Astrocyte of the spinal cord (primary cell): ENCODE data around the gene SPATA32.
"Not testable (repeated sequence)": the region's sequence is repeated elsewhere in the genome, so short reads cannot be mapped to it uniquely, and the experiment has no call there.

Experiments
- DNase-seq: peaks from one replicate; pipeline ENCODE4 v3.0.0; 2011; ENCODE audit warnings: low read depth, low spot score
- H3K4me3 ChIP-seq: 2 replicates; pipeline ENCODE4 v1.5.1; 2011; ENCODE audit warnings: low read depth, mild to moderate bottlenecking, low read length, moderate library complexity
- in situ Hi-C: cut with HindIII; loops from 2 replicates; pipeline ENCODE4 v1.10.0; 2017; ENCODE audit warnings: low sequenced_read_pairs
- TF ChIP-seq, protein P1 (sequence below): IDR thresholded peaks from 2 replicates; pipeline ENCODE4 v1.5.1; 2012; ENCODE audit warnings: low read depth, mild to moderate bottlenecking, low read length, inconsistent platforms

SPATA32 gene

DNA sequence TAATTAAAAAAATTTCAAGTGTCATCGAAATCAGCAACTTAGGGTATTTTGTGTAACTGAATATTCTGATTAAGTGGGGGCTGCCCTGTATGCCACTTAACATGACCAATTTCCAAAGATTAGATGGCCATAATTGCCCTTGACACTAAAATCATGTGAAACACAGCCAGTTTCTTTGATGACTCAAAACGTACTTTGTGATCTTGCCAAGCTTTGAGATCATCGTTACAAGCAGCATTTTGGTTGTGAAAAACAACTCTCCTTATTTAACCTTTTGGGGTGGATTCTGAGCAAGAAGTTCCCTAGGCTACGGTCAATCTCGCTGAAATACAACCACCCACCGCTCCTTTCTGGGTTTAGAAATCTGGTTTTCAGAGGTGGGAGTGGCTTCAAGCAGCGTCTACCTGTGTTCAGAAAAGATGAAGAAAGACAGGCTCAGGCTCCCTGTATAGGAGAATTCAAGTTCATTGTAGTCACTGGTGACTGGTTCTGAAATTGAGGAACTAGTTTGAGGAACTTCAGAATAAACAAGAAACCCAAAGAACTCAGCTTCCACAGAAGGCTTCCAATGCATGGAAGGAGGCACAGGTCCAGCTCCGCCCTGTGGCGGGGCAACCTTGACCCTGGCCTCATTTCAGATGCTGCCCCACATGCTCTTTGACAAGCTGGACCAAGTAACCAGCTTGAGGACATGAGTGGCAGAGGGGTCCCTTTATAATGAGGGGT, 45.6 kb upstream of the SPATA32 start:
- H3K4me3 ChIP-seq: no peak overlapping the region
- in situ Hi-C loops: no loop called here
- peak; percentile 91 for DNase-seq
- TF ChIP-seq, protein P1, sequence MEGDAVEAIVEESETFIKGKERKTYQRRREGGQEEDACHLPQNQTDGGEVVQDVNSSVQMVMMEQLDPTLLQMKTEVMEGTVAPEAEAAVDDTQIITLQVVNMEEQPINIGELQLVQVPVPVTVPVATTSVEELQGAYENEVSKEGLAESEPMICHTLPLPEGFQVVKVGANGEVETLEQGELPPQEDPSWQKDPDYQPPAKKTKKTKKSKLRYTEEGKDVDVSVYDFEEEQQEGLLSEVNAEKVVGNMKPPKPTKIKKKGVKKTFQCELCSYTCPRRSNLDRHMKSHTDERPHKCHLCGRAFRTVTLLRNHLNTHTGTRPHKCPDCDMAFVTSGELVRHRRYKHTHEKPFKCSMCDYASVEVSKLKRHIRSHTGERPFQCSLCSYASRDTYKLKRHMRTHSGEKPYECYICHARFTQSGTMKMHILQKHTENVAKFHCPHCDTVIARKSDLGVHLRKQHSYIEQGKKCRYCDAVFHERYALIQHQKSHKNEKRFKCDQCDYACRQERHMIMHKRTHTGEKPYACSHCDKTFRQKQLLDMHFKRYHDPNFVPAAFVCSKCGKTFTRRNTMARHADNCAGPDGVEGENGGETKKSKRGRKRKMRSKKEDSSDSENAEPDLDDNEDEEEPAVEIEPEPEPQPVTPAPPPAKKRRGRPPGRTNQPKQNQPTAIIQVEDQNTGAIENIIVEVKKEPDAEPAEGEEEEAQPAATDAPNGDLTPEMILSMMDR: no peak

DNA sequence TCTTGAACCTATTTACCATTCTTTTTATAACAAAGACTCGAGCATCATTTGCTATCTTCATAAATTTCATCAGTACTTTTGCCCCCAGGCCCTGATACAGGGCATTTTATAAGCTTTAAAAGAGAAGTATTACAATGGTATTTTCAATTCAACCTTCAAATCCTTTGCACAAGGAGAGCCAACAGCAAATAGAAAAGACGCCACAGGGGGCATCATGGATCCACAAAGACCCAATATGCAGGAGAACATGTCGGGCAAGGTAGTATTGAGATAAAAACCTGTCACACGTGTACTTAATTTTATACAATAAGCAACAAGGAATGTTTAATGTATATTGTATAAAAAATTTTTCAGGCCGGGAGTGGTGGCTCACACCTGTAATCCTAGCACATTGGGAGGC, 44.7 kb upstream of the SPATA32 start:
- no peak overlapping the region for H3K4me3 ChIP-seq
- TF ChIP-seq, protein P1: peak; percentile 7
- no peak for DNase-seq
- in situ Hi-C loops: no loop called here

DNA sequence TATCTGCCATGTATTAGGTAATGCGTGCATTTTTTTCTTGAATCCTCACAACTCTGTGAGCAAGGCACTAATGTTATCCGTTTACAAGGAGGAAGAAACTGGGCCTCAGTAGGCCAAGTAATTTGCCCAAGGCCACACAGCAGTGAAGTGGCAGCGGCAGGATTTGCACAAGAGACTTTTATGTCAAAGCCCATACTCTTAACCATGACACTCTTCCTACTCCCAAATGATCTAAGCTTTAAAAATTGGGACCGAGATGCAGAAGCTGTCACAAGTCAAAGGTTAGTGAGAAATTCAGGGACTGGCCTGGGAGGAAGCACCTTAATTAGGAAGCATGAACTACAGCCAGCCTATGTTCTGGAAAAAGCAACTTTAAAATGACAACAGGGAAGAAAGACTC, 44.2 kb upstream of the SPATA32 start:
- no peak for DNase-seq
- no peak overlapping the region for H3K4me3 ChIP-seq
- in situ Hi-C loops: no loop called here
- TF ChIP-seq, protein P1: no peak

DNA sequence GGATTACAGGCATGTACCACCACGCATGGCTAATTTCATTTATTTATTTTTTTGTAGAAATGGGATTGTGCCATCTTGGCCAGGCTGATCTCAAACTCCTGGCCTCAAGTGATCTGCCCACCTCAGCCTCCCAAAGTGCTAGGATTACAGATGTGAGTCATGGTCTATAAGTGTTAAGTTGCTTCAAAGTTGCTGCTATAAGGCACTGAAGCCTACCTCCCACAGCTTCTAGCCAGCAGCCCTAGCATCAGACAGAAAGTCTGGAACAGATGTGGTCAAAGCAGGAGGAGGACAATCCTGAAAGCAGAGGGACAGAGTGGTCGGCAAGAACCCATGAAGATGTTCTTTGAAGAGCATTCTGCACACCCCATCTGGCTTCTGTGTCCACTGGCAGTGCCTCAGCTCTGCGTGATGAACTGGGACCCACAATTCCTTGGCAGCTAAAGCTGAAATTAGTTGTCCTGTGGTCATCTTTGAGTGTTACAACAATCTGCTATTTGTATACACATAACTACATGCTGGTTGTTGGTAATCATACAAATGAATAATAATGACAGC, 43.7 kb upstream of the SPATA32 start:
- peak; percentile 78 for DNase-seq
- TF ChIP-seq, protein P1: no peak
- in situ Hi-C loops: no loop called here
- no peak overlapping the region for H3K4me3 ChIP-seq

DNA sequence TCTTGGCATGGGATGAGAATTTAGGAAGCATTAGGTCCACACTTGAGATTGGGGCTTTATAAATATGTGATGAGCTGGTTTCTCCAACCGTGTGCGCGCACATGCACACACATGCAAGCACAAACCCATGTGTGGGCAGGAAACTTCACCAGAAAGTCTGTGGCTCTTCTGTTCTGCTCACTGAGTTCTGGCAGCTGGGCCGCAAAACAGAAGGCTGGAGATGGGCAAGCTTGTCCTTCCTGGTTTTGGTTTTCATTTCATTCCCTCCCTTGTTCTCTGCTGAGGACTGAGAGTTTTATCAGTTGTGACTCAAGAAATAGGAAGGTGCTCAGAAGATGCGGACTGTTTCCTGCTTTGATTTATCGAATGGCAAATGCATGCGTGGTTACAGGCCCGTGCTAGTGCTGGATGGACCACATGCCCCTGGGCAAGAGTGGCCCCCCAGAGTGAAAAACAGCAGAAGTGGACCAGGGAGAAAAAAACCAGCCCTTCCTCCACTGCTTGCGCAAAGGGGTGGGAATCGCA, 40.8 kb upstream of the SPATA32 start:
- peak; percentile 73 for DNase-seq
- no peak overlapping the region for H3K4me3 ChIP-seq
- in situ Hi-C loops: no loop called here
- TF ChIP-seq, protein P1: no peak

DNA sequence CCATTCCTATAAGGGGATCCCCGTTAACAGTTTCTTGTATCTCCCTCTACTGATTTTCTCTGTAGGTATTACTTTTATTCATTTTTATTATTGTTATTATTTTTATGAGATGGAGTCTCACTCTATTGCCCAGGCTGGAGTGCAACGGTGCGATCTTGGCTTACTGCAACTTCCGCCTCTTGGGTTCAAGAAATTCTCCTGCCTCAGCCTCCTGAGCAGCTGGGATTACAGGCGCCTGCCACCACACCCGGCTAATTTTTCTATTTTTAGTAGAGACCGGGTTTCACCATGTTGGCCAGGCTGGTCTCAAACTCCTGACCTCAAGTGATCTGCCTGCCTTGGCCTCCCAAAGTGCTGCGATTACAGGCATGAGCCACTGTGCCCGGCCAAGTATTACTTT, 40.3 kb upstream of the SPATA32 start:
- in situ Hi-C loops: not testable (repeated sequence)

DNA sequence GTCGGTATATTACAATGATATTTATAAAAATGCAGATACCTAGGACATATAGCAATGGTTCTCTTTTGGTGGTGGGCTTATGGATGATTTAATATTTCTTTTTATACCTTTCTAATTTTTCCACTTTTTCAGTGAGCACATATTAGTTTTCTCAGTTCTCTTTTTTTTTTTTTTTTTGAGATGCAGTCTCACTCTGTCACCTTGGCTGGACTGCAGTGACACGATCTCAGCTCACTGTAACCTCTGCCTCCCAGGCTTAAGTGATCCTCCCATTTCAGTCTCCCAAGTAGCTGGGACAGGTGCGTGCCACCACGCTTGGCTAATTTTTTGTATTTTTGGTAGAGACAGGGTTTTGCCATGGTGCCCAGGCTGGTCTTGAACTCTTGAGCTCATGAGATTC, 39.8 kb upstream of the SPATA32 start:
- H3K4me3 ChIP-seq: no peak overlapping the region
- TF ChIP-seq, protein P1: no peak
- in situ Hi-C loops: no loop called here
- no peak for DNase-seq

More for the DNA sequence above, 40.3 kb upstream of the SPATA32 start:
- H3K4me3 ChIP-seq, DNase-seq: not testable (repeated sequence)
